COLO829 (cell line): ENCODE data around the gene THRB.

ENCODE experiments used
- DNase-seq: peaks from one replicate; pipeline ENCODE4 v3.0.0; 2012; ENCODE audit warnings: low spot score

The THRB gene

DNA sequence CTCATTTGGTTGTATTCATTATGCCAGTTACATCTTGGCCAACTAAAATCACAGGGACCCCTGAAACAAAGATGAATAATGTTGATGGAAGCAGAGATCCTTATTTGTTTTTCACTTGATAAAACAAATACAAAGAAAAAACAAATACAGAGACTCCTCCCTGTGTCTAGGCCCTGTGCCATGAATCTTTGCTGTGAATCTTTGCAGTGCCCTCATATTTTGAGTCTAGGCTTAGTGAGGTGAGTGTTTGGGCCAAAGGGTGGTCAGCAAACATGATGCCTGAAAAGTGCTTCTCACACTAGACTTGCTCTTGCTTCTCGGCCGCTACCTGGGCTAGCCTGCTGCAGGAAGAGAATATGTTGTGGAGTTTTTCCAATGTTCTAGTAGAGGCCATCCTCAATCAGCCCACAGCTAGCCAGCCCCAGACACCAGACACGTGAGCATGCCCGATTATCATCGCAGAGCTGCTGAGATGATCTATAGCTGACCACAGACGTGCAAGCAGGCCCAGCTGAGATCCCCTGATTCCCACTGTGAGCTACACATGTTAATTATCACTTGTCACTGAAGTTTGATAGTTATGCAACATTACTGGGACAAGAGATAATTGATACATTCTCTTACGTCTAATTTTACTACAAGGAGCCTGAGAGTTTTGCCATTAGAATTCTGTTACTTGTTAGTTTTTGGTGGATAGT is 191.4 kb downstream of the THRB start:
- no peak for DNase-seq

DNA sequence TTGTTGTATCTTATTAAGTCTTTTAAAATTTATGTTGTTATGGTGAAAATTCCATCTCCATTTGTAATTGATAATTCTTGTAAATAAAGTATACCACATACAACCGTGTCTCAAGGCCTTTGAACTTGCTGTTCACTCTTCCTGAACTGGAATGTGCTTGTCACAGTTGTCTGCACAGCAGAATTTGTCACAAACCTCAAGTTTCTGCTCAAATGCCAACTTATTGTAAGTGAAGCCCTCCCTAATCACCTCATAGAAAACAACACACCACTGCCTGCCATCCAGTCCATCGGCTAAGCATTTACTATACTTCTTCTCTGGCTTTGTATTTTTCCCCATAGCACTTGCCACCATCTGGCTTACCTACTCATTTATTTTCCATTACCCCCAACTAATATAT is 192.3 kb downstream of the THRB start:
- DNase-seq, result no peak

DNA sequence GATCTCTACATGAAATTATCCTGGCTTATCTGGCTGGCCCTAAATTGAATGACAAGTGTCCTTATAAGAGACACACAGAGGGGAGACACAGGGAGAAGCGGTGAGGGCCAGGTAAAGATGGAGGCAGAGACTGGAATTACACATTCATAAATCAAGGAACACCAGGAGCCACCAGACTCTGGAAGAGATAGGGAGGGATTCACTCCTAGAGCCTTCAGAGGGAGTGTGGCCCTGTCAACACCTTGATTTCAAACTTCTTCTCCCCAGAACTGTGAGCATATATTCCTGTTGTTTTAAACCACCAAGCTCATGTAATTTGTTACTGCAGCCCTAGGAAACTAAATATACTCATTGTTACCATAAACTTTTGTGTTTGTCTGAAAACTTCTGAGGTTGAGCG is 193.7 kb downstream of the THRB start:
- DNase-seq, result no peak

DNA sequence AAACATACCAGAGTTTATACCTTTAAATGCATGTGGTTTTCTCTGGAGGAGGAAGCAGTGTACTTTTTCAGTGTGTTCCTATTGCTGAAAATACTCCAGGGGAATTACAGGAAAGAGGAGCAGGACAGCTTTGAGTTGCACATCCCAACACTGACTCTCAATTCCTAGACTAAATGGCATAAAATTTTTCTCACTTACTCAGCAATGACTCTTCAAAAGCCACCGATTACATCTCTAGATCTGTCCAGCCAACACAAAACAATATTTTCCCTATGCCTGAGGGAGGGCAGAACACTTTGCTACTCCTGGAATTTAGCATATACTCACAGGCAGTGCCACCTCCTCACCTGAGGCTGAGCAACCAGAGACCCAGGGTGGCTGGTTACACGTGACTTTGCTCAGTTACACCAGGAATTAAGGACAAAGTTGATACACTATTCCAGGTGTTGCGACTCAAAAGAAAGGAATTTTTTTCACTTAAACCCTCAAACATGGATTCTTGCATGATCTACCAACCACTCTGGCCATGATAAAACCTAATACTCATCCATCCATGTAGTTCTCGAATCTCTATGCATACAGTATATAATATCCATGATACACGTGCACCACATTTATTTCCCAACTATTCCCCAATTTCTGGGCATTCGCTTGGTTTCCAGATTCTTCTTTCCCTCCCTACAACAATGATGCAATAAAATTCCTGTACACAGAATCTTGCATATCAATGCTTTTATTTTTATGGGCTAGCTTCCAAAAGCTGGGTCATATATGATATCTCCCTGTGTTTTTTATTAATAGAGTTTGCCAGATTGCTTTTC is 194.6 kb downstream of the THRB start:
- DNase-seq, result no peak

DNA sequence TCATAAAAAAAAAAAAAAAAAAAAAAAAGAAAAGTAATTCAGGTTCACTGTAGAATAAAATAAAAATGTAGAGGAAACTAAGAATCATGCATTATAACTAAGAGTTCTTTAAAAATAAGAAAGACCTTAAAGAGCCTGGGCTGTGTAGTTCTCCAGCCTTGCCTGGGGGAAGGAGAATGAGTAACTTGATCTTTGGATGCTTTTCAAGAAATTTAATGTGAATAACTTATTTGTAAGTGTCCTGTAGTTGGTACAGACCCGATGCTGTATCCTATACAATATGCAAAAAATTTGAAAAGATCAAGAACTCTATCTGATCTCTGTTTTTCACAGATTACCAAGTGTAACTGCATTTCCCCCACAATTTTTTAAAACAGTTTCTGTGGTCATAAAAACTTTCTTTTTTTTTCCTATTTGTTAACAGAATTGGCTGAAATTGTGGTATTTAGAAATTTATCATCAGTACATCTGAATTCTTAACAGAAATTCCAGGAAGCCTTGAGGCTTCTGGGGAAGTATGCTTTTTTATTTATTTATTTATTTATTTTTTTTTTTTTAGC is 195.3 kb downstream of the THRB start:
- peak; percentile 64 for DNase-seq

DNA sequence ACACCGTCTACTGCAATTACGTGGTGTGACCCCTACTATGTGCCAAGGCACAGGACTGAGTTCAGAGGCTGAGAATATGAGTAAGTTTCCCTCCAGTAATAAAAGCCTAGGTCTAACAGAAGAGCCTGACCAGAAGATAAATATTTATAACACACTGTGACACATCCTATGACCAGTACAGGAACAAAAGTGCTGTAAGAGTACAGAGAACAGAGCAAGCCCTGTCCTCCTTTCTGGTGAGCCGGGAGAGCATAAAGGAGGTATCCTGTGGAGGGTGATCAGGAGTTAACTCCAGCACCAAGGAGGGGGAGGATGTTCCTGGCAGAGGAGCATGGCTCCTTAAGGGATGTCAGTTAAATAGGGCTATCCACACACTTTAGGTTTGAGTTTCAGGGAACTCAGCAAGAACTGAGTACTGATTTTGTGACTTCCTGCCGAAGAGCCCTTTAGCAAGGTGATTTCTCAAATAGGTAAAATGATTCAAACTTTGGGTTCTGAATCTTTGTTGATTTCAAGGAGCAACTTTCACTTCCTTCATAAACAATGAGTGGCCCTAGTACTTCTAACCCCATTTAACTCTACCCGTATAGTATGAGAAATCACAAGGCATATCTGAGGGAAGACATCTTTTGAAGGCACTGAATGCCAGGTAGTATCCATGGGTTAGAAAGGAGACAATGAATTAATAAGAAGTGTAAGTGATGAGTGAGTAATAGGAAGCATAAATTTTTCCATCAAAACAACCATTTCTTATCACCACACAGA is 198.0 kb downstream of the THRB start:
- DNase-seq, result peak; percentile 87

DNA sequence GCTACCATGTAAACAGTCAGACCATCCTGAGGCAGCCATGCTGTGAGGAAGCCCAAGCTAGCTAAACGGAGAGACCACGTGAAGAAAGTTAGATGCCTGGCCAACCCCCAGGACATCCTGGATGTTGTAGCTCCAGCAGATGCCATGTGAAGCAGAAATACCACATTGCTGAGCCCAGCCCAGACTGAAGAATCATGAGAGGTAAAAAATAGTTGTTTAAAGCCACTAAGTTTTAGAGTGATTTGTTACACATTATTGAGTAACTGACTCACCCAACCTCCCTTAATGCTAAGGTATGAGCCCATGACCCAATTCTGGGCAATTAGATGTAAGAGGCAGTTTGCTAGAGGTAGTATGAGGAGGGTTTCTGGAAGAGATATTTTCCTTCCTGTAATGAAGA is 200.5 kb downstream of the THRB start:
- DNase-seq, result no peak

DNA sequence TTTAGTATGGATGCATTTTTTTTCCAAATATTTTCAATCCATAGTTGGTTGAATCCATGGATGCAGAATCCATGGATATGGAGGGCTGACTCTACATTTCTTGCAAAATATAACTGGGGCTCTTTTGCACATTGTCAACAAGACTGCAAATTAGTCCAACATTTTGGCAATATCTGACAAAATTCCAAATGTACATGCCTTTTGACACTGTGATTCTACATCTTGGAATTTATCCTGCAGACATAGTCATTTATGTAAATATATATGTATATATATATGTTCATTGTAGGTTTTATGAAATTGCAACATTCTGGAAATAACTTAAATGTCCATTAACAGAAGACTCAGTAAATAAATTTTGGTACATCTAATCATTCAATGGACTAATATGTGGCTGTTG is 203.0 kb downstream of the THRB start:
- DNase-seq, result no peak

DNA sequence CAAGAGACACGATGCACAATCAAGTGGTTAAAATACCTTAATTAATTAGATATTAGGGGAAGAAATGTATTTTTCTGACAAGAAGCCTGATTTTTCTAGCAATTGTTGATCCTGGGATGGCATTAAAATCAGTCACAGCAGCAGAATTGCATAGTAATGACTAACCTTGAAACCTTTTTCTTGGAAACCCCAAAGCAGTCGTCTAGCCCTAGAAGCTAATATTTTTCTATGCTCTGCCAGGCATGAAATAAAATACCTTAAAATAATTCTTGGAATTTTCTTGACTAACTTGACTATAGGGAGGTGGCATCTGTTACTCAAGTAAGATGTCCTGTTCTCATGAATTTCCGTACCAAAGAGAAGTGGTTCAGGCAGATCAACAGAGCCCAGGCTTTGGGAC is 204.1 kb downstream of the THRB start:
- DNase-seq, result no peak

DNA sequence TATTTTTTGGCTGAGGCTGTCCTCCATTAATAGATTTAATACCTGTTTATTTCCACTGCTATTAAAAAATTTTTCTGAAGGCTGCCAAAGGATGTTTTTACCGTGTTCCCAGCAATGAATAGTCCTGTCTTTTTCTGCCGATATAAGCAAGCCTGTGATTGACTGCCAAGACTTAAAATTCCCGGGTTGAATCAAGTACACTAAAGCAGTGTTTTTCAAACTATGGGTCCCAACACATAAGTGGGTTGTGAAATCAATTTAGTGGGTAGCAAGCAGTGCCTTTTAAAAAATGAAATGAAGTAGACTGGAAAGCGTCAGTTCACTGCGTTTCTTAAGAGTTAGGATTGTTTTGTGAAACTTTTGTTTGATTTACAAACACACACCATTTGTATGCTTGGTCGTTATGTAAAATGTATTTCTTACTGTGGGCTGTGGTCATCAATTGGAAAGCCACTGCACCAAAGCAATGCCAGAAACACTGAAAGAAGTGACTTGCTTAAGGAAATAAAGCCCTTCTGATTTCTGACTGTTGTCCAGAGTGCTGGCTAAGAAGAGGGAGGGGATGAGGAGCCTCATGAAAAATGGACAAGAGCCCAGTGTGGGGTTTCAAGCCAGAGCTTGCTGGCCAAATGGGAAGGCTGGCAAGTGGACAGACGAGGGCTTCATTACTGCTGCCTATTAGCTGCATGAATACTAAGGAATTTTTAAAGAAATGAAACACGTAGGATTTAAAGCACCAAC is 206.0 kb downstream of the THRB start:
- no peak for DNase-seq

DNA sequence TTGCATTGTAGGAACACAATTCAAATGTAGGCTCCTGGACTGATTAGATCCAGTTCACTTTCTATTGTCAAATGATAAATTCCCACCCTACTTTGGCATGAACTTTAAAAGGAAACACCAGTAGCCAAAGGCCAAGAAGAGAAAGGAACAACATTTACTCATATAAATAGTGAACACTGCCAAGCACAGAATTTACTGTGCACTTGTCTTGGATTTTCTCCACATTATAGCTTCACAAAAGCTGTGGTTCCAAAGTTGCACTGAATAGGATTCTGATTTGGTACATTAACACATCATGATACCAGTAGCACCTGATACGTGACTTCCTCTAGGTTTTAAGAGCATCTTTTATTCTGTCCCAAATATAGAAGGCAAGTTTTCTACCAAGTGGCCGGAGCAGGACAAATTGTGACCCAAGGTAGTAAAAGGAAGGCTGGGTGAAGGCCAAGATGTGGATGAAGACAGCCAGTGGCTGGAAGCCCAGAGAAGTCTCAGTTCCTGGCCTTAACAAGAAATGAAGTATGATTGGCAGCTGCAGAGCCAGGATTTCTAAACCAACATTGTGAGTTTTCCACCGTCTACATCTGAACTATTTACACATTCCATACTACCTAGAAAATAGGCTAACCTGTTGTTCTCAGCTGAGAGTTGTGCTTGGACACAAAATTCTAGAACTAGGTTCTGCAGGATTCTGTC is 206.7 kb downstream of the THRB start:
- no peak for DNase-seq

DNA sequence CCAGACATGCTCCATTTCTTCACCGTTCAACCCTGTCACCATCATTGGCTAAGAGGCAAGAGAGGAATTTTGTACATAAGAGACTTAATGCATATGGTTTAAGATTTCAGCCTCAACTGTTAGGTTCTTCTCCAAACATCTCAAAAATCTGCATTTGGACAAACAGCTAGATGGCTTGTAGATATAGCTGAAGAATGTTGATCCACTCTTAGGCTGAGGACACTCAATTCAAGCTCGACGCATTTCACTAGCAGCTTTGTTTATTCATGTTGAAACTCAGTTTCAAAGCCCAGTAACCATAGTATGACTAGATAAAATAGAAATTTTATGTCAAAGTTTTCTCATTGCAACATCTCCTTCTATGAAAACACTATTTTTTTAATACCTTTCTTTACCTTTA is 208.2 kb downstream of the THRB start:
- DNase-seq, result no peak

DNA sequence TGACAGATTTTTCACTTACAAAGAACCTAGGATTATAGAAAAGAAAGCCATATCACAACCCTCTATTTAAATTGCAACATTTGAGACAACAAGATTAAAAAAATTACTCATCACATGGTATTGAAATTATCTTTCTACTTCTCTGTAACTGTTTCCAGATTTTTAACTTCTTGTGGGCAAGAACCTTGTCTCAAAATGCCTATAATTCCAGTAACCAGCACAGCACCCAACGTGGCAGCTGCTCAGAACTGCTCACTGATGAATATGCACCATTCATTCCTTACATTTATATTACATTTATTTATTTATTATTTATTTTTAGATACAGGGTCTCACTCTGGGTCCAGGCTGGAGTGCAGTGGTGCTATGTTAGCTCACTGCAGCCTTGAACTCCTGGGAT is 216.1 kb downstream of the THRB start:
- DNase-seq, result no peak

DNA sequence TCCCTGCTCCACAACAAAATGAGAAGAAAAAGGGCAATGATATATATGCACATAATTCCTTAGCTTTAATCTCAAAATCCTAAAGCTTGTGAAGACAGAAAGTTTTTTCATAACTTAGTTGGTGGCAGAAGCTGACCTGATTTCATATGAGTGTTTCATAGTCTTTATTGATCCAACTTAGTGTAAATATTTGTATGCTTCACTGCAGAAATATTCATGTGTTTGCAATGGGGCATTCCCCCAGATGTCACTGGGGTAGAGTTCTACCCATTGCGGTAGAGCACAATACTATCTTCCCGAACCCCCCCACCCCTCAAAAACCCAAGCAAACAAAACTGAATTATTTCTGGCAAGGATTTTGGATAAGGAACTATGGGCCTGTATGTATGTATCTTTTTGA is 221.2 kb downstream of the THRB start:
- DNase-seq, result no peak

DNA sequence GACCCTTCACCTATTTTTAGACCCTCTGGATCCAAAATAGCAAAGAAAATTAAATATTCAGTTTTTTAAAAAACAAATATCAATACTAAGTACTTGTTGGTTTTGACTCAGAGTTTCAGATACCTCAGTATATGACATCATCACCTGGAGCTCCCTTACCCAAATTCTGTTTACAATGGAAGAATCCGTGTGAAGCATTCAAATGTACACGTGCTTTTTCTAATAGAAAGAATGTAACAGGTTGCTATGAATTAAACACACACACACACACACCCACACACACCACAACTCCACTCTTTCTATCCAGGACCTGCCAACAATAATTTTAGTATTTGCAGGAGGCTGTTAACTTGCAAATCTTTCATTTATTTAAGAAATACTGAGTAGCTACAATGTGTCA is 221.8 kb downstream of the THRB start:
- DNase-seq, result no peak

DNA sequence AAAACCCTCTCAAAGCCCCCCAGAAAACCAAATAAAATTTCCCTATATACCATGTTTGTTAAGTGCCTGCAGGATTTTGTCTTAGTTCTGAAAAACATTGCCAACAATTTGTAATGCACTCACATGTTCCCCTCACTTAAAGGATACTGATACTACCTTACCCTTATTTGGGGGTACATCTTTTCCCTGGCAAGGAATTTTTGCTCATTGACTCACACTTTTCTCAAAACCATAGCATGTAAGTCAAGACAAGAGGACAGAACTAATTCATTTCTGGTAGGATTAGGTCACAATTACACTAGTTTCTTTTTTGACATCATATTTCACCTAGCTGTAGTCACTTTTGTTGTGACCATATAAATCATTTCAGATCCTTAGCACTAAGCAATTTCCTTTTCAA is 222.2 kb downstream of the THRB start:
- DNase-seq, result no peak

DNA sequence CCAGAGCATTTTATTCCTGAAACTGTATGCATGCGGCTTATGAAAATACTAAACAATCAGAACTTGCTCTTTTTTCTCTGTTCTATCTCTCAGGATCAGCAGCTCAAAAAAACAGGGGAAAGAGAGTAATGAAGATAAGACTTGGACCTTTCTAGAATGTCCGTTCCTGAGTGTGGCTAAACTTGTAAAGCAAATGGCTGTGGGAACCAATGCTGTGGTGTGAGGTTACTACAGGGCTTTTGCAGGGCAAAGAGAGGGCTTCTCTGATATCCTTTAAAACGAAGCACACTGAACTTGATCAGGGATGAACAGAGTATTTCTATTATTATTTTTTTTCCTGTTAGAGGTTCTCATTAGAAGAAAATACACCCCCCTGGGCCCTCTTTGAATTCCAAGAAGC is 223.4 kb downstream of the THRB start:
- no peak for DNase-seq

DNA sequence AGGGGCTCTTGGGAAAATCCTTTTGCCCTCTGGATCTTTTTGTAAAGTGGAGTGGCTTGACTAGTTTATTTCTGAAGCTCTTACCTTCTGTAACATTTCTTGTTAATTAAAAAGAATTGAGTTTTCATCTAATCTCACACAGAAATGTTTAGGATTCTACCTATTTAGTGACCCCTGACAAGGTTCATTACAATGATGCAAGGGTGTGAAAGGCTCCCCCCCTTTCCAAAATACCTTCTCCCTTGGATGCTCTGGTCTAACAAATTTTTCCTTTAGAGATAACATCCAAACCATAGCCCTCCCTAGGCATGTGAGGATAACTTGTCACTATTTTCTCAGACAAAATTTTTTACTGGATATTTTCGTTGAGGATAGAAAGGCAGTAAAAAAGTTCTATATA is 223.9 kb downstream of the THRB start:
- DNase-seq, result no peak

DNA sequence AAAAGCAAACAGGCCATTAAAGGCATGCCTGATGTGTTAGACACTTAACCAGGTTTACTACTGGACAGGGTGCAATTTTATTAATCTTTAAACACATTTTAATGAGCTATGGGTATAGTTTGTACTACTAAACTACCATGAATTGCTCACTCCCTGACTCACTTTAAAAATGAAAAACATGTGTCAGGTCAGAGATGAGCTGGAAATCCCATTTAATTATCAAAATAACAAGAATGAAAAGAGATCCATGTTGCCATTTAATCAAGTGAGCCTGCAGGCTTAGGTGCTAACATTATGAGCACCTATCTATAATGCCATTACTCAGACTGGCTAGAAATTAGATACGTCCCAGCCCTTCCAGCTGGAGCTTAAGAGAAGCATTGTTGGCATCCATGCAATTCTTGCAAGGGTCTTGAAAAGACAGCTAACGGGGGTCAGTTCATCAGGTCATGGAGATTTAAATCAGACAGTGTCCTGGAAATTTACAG is 224.4 kb downstream of the THRB start:
- DNase-seq, result no peak

DNA sequence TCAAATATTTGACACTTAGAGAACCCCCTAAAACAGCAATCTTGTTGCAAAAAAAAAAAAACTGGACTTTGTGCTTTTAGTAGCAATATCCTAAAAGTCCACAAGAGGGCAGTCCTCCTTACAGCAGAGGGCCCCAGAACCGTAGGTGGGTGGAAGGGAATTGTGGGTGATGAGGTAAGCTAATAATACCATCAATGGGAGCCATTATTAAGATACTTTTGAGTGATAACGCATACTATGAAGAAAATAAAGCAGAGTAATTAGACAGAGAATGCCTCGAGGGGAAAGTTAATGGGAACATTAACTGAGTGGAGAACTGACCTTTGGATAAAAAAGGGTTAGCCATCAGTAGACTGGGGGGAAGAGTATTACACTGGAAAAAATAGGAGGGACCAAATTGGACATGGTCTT is 229.9 kb downstream of the THRB start:
- peak; percentile 50 for DNase-seq

DNA sequence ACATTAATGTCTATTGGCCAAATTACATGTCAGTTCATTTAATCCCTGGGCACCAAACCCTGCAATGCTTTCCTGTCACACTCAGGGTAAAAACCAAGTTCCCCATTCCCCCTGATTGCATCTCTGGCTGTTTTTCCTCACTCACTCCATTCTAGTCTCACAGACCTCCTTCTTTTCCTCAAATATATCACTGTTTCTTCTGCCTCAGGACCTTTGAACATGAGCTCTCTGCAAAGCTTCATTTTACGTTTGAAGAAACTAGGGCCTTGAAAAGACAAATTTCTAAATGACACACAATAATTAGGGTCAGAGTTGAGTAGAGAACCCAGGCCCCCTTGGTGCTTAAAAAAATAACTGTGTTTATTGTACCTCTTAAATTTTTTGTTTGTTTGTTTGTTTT is 230.6 kb downstream of the THRB start:
- DNase-seq, result no peak
